ENCODE data around the gene C12orf76. TPM values are rescaled to one million over a fixed set of nuclear protein-coding genes. Genes with fewer than 3 reads are reported as not detected.

The C12orf76 gene
- total and polyA plus RNA-seq, 9 of the 15 experiments (the other 6 are each of a cell fraction or from before 2014, with no cell fraction given): 6.3 to 38.6 (median 12.3) TPM

GRCh38 chr12:110079477-110080400 is 31.4 kb upstream of the C12orf76 start (continued):
- TF ChIP-seq, protein P1, sequence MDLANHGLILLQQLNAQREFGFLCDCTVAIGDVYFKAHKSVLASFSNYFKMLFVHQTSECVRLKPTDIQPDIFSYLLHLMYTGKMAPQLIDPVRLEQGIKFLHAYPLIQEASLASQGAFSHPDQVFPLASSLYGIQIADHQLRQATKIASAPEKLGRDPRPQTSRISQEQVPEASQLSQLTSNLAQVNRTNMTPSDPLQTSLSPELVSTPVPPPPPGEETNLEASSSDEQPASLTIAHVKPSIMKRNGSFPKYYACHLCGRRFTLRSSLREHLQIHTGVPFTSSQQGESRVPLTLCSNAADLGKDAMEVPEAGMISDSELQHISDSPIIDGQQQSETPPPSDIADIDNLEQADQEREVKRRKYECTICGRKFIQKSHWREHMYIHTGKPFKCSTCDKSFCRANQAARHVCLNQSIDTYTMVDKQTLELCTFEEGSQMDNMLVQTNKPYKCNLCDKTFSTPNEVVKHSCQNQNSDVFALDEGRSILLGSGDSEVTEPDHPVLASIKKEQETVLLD (IDR thresholded peaks at IDR 0.05): no peak
- no peak; the same call in 1 of the 2 replicates for TF ChIP-seq ZNF121 (CRISPR knock-in tag; conservative IDR thresholded peaks at IDR 0.05)
- TF ChIP-seq ZC3H8 (IDR thresholded peaks at IDR 0.05): 0 out of 2 replicates have a peak, but pooled peaks have one; percentile 23
- peak; percentile 16; the same call in 1 of the 2 replicates for TF ChIP-seq RB1 (IDR thresholded peaks at IDR 0.05; ENCODE audit: low read depth)
- peak; percentile 93 for TF ChIP-seq ZNF644 (tag; IDR thresholded peaks at IDR 0.05; ENCODE audit: low read depth)
- TF ChIP-seq RBM22 (IDR thresholded peaks at IDR 0.05; ENCODE audit: low read depth, low read length, poor library complexity, severe bottlenecking): no peak
- no peak for TF ChIP-seq CTCFL (IDR thresholded peaks at IDR 0.05; ENCODE audit: borderline replicate concordance, insufficient read depth, low read depth, low read length, poor library complexity, severe bottlenecking)
- peak; percentile 70 for TF ChIP-seq POLR2A (conservative IDR thresholded peaks at IDR 0.05)
- TF ChIP-seq SMARCC2 (IDR thresholded peaks at IDR 0.05; ENCODE audit: low read depth): no peak
- TF ChIP-seq NCOA2 (IDR thresholded peaks at IDR 0.05; ENCODE audit: partially characterized antibody in 2 of 2): no peak
- TF ChIP-seq ZNF12 (CRISPR knock-in tag; IDR thresholded peaks at IDR 0.05): no peak
- TF ChIP-seq HDGF (IDR thresholded peaks at IDR 0.05): no peak
- TF ChIP-seq ETS2 (tag; IDR thresholded peaks at IDR 0.05; ENCODE audit: borderline replicate concordance, poor library complexity, severe bottlenecking): no peak
- TF ChIP-seq CREB1 (IDR thresholded peaks at IDR 0.05): no peak
- peak; percentile 74 for TF ChIP-seq CREB1 (CRISPR knock-in tag; IDR thresholded peaks at IDR 0.05)
- peak; percentile 95 for TF ChIP-seq RNF2 (IDR thresholded peaks at IDR 0.05)
- no peak for TF ChIP-seq ZNF785 (CRISPR knock-in tag; IDR thresholded peaks at IDR 0.05)
- no peak for TF ChIP-seq ZNF507 (tag; conservative IDR thresholded peaks at IDR 0.05)
- no peak for TF ChIP-seq ZNF695 (CRISPR knock-in tag; IDR thresholded peaks at IDR 0.05)
- TF ChIP-seq DDX20 (tag; IDR thresholded peaks at IDR 0.05; ENCODE audit: low read depth): peak; percentile 57; the same call in 1 of the 2 replicates
- peak; percentile 84 for TF ChIP-seq EP300 (IDR thresholded peaks at IDR 0.05; ENCODE audit: low read length)
- TF ChIP-seq KDM4B (IDR thresholded peaks at IDR 0.05; ENCODE audit: borderline replicate concordance in 2 of 2, low read depth in 1 of 2): no peak
- TF ChIP-seq RBFOX2 (IDR thresholded peaks at IDR 0.05; ENCODE audit: low read depth, low read length): peak; percentile 66
- TF ChIP-seq TAL1 (IDR thresholded peaks at IDR 0.05): no peak
- TF ChIP-seq HOXB6 (CRISPR knock-in tag; IDR thresholded peaks at IDR 0.05; ENCODE audit: borderline replicate concordance): no peak
- no peak; the same call in 1 of the 2 replicates for TF ChIP-seq ZNF263 (CRISPR knock-in tag; IDR thresholded peaks at IDR 0.05; ENCODE audit: borderline replicate concordance)
- no peak for TF ChIP-seq SMAD3 (CRISPR knock-in tag; conservative IDR thresholded peaks at IDR 0.05)

Measured in K562 (cell line).